IPS-18a (cell line): ENCODE measurements around the gene LINC00632.

ENCODE experiments used
- H3K27ac ChIP-seq: one replicate; pipeline ENCODE4 v1.5.1; 2013; ENCODE audit warnings: low read length
- H3K27me3 ChIP-seq: one replicate; pipeline ENCODE4 v1.6.1; 2013; ENCODE audit warnings: mild to moderate bottlenecking, low read length; ENCODE audit not compliant: control insufficient read depth, insufficient read depth
- H3K36me3 ChIP-seq: one replicate; pipeline ENCODE4 v1.6.1; 2013; ENCODE audit warnings: low read depth, low read length; ENCODE audit not compliant: control insufficient read depth
- H3K4me1 ChIP-seq: one replicate; pipeline ENCODE4 v1.6.1; 2013; ENCODE audit warnings: low read depth, low read length; ENCODE audit not compliant: control insufficient read depth
- H3K4me3 ChIP-seq: one replicate; pipeline ENCODE4 v1.5.1; 2013; ENCODE audit warnings: low read length
- H3K9ac ChIP-seq: one replicate; pipeline ENCODE4 v1.6.1; 2013; ENCODE audit warnings: mild to moderate bottlenecking, low read length, moderate library complexity
- H3K9me3 ChIP-seq: one replicate; pipeline ENCODE4 v1.6.1; 2013; ENCODE audit warnings: low read depth, low read length; ENCODE audit not compliant: control insufficient read depth

The LINC00632 gene

GRCh38 chrX:140713174-140713539 lies 3.6 kb downstream of the LINC00632 start:
- Histone ChIP-seq H3K4me3 (no peak overlapping the region), H3K4me1 (peaks cover 3% of the 10 kb centered on the region), H3K9me3 (peaks cover 16% of the 10 kb centered on the region), H3K27me3 (no peaks in the 10 kb centered on the region), H3K9ac (peak overlapping the region; percentile 72), H3K27ac (no peak overlapping the region), H3K36me3 (no peaks in the 10 kb centered on the region)

DNA sequence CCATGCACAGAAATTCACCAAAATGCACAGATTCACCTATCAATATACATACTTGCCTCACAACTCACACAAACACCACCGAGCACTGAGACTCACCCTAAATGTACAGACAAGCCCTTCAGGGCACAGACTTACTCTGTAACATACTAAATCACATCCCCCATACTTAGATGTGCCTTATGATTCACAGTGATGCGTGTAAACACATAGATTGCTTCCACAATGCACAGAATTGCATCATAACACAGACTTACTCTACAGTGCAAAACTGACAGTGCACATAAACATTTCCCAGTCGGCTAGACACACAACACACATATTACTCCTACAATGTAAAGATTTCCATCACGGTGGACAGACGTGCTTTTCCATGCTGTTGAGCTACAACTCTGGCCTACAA lies 6.2 kb downstream of the LINC00632 start:
- Histone ChIP-seq H3K36me3 (no peaks in the 10 kb centered on the region), H3K9ac (no peak overlapping the region), H3K4me1 (peaks cover 3% of the 10 kb centered on the region), H3K27ac (no peak overlapping the region), H3K9me3 (peaks cover 13% of the 10 kb centered on the region), H3K27me3 (no peaks in the 10 kb centered on the region), H3K4me3 (no peak overlapping the region)

DNA sequence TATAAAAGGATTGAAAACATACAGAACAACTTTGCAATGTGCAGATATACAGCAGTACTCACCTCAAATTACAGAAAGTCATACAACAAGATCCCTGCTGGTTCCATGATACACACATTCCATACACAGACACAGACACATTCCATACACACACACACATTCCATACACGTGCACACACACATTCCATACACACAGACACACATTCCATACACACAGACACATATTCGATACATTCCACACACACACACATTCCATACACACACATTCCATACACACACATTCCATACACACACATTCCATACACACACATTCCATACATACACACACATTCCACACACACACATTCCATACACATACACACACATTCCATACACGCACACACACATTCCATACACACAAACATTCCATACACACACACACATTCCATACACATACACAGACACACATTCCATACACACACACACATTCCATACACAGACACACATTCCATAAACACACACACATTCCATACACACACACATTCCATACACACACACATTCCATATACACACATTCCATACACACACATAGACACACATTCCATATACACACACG lies 13.7 kb downstream of the LINC00632 start:
- H3K9ac ChIP-seq: no peak overlapping the region
- no peaks in the 10 kb centered on the region for H3K36me3 ChIP-seq
- no peaks in the 10 kb centered on the region for H3K4me1 ChIP-seq
- H3K27me3 ChIP-seq: no peaks in the 10 kb centered on the region
- H3K27ac ChIP-seq: no peak overlapping the region
- peaks cover 19% of the 10 kb centered on the region for H3K9me3 ChIP-seq
- no peak overlapping the region for H3K4me3 ChIP-seq

GRCh38 chrX:140724309-140724708 lies 14.8 kb downstream of the LINC00632 start:
- no peak overlapping the region for H3K4me3 ChIP-seq
- H3K9ac ChIP-seq: no peak overlapping the region

DNA sequence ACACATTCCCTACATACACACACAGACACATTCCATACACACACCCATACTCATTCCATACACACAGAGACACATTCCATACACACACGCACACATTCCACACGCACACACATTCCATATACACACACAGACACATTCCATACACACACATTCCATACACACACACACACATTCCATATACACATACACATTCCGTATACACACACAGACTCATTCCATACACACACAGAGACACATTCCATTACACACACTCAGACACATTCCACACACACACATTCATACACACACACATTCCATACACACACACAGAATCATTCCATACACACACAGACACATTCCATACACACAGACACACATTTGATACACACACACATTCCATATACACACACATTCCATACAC lies 15.2 kb downstream of the LINC00632 start:
- Histone ChIP-seq H3K36me3 (no peaks in the 10 kb centered on the region), H3K9me3 (peaks cover 19% of the 10 kb centered on the region), H3K4me1 (no peaks in the 10 kb centered on the region), H3K9ac (no peak overlapping the region), H3K27me3 (no peaks in the 10 kb centered on the region), H3K27ac (no peak overlapping the region), H3K4me3 (no peak overlapping the region)

More at GRCh38 chrX:140724309-140724708, 14.8 kb downstream of the LINC00632 start:
- H3K9me3 ChIP-seq: peaks cover 19% of the 10 kb centered on the region
- H3K4me1 ChIP-seq: no peaks in the 10 kb centered on the region
- no peaks in the 10 kb centered on the region for H3K27me3 ChIP-seq
- no peaks in the 10 kb centered on the region for H3K36me3 ChIP-seq
- H3K27ac ChIP-seq: no peak overlapping the region

DNA sequence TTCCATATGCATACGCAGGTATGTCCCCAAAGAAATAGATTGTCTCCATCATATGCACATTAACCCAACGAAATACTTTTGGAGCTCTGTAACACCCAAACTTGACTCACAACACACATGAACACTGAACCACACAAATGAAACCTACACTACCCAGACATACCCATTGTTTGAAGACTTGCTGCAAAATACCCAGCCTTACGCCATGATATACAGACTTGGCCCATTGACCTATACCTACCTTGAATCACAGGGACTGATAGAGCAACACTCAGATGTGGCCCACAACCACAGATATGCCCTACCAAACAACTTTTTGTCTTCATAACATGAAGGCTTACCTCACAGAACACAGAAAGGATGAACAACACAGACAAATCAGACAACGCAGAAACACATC lies 15.9 kb downstream of the LINC00632 start:
- H3K4me3 ChIP-seq: no peak overlapping the region
- no peak overlapping the region for H3K27ac ChIP-seq
- peaks cover 19% of the 10 kb centered on the region for H3K9me3 ChIP-seq
- no peaks in the 10 kb centered on the region for H3K27me3 ChIP-seq
- H3K36me3 ChIP-seq: no peaks in the 10 kb centered on the region
- H3K9ac ChIP-seq: no peak overlapping the region
- no peaks in the 10 kb centered on the region for H3K4me1 ChIP-seq

GRCh38 chrX:140733766-140734342 lies 24.3 kb downstream of the LINC00632 start:
- Histone ChIP-seq H3K9ac (no peak overlapping the region), H3K4me1 (no peaks in the 10 kb centered on the region), H3K9me3 (peaks cover 6% of the 10 kb centered on the region), H3K27me3 (no peaks in the 10 kb centered on the region), H3K4me3 (no peak overlapping the region), H3K36me3 (no peaks in the 10 kb centered on the region), H3K27ac (no peak overlapping the region)

DNA sequence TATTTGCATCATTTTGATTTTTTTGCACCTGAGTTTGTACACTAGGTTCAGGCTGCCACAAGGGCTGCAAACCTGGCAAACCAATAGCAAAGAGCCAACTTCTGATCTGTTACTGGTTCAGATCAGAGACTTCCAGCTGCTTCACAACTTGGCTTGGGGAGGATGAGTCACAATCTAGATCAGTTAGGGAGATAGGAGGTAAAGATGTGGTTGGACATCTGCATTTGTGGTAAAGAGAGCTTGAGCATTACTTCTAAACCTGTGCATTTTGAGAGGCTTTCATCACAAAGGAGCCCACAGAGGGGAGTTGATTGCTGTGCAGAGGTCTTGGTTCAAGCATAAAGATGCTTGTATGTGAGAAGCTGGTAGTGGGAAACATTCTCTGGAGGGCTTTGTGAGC lies 34.5 kb downstream of the LINC00632 start:
- Histone ChIP-seq H3K9me3 (peaks cover 19% of the 10 kb centered on the region), H3K4me3 (no peak overlapping the region), H3K27ac (no peak overlapping the region), H3K4me1 (no peaks in the 10 kb centered on the region), H3K36me3 (no peaks in the 10 kb centered on the region), H3K9ac (no peak overlapping the region), H3K27me3 (no peaks in the 10 kb centered on the region)

GRCh38 chrX:140756941-140757340 lies 47.4 kb downstream of the LINC00632 start:
- Histone ChIP-seq H3K9me3 (peaks cover 3% of the 10 kb centered on the region), H3K4me1 (no peaks in the 10 kb centered on the region), H3K27me3 (no peaks in the 10 kb centered on the region), H3K9ac (no peak overlapping the region), H3K4me3 (no peak overlapping the region), H3K27ac (no peak overlapping the region), H3K36me3 (no peaks in the 10 kb centered on the region)

- Histone ChIP-seq H3K27me3 (peaks cover 12% of the 10 kb centered on the region), H3K36me3 (no peaks in the 10 kb centered on the region), H3K9ac (no peak overlapping the region), H3K4me3 (no peak overlapping the region), H3K9me3 (no peaks in the 10 kb centered on the region), H3K4me1 (no peaks in the 10 kb centered on the region), H3K27ac (no peak overlapping the region)
Measured at GRCh38 chrX:140762061-140762460, 52.5 kb downstream of the LINC00632 start.

DNA sequence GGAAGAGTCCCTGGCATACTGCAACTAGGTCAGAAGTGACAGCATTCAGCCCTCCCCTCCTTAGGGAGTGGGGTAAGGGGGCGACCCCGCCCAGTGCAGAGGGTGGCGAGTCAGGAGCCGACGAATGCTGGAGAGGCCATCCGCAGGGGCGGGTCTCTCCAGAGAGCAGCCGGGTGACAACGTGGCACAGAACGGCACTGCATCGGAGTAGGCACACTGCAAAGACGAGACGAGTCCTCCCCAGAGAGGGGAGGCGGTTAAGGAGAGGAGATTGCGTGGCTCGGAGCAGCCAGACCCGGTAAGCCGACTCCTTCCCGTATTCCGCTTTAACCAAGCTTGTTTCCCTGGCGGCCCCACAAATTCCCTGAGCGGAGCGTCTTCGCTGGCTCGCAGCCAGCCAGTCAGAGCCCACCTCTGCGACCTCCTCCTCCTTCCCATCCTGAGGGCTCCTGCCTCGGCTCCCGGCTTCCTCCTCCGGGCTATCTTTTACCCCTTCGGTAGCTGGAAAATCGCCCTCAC lies 54.9 kb downstream of the LINC00632 start:
- H3K9me3 ChIP-seq: peaks cover 6% of the 10 kb centered on the region
- peak overlapping the region; percentile 69 for H3K4me3 ChIP-seq
- H3K9ac ChIP-seq: peak overlapping the region; percentile 48
- peaks cover 12% of the 10 kb centered on the region for H3K27me3 ChIP-seq
- H3K4me1 ChIP-seq: no peaks in the 10 kb centered on the region
- H3K36me3 ChIP-seq: no peaks in the 10 kb centered on the region
- H3K27ac ChIP-seq: no peak overlapping the region
